ENCODE results near the gene SELENOW.

DNA sequence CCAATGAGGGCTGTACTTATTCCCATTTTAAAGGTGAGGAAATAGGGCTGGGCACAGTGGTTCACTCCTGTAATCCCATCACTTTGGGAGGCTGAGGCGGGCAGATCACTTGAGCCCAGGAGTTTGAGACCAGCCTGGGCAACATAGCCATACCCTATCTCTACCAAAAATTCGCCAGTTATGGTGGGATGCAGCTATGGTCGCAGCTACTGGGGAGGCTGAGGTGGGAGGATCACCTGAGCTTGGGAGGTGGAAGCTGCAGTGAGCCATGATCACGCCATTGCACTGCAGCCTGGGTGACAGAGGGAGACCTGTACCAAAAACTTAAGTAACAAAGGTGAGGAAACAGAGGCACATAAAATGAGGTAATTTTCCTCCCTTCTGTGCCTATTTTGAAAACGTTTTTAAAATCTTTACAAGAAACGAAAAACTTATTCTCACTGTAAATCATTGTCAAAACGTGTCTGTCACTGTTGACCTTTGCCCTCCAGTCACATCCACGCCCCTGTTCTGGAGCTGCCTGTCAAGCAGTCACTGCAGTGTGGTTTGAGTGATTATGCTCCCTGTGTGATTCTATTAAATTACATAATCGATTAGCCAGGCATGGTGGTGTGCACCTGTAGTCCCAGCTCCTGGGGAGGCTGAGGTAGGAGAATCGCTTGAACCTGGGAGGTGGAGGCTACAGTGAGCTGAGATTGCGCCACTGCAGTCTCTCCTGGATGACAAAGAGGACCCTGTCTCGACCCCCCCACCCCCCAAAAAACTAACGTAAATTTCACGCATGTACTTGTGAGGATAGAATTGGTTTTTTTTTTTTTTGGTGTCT is 20.7 kb upstream of the SELENOW start:
- TF ChIP-seq, protein P1, sequence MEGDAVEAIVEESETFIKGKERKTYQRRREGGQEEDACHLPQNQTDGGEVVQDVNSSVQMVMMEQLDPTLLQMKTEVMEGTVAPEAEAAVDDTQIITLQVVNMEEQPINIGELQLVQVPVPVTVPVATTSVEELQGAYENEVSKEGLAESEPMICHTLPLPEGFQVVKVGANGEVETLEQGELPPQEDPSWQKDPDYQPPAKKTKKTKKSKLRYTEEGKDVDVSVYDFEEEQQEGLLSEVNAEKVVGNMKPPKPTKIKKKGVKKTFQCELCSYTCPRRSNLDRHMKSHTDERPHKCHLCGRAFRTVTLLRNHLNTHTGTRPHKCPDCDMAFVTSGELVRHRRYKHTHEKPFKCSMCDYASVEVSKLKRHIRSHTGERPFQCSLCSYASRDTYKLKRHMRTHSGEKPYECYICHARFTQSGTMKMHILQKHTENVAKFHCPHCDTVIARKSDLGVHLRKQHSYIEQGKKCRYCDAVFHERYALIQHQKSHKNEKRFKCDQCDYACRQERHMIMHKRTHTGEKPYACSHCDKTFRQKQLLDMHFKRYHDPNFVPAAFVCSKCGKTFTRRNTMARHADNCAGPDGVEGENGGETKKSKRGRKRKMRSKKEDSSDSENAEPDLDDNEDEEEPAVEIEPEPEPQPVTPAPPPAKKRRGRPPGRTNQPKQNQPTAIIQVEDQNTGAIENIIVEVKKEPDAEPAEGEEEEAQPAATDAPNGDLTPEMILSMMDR (IDR thresholded peaks at IDR 0.05 in 4 of 5, conservative IDR thresholded peaks at IDR 0.05 in 1 of 5) = no peak
- no peak for TF ChIP-seq POLR2A (IDR thresholded peaks at IDR 0.05)

Data from gastrocnemius medialis (tissue), 4 donors.